Measurements from ENCODE around the gene PCSK7.

PCSK7 gene

GRCh38 chr11:117230286-117230961 is 1.4 kb downstream of the PCSK7 start:
- no peak for DNase-seq

DNA sequence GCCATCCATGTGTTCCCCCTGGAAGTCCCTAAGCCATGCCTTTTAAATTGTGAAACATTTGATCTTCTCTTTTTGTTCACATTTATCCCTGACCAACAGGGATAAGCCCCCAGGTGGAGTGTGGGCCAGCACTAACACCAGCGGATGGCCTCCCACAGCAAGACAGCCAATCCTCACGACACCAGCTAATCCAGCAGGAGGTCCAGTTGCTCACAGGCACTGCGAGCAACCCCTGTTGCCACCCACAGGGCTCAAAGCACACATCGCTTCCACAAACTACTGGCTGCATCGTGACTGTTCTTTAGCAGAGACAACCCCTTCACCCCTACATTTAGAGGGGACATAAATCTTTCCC is 2.0 kb downstream of the PCSK7 start:
- DNase-seq, result no peak

DNA sequence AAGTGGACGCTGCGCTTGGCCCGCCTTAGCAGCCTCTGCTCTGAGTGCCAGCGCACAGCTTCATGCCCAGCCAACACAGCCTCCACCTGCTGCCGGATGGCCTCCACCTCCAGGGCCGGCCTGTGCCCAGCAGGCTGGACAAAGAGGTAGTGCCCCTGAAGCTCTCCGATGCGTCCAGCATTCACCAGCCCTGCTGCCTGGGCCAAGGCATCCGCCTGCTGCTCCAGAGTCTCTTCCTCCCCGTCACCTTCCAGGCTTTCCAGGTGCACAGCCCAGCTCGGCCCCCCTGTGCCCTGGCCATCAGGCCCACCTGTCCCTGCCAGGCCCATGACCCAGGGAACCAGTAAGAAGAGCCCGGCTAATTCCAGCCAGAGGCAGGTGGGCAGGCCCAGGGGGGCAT is 2.5 kb downstream of the PCSK7 start:
- DNase-seq, result no peak

DNA sequence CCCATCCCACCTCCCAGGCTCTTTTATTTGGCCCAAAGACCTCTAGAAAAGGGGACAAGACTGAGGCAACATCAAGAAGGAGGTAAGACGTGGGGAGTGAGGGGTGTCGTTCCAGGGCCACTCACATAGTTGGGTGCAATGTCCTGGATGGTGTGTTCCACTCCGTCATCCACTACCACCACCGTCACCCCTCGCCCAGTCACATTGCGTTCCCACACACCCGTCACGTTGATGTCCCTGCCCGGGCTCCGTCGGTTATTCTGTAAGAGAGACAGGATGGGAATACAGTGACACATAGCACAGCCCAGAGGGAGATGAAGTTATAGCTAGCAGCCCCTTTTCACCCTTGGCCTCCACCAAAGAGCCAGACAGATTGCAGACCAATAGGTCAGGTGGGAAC is 3.8 kb downstream of the PCSK7 start:
- no peak for DNase-seq

DNA sequence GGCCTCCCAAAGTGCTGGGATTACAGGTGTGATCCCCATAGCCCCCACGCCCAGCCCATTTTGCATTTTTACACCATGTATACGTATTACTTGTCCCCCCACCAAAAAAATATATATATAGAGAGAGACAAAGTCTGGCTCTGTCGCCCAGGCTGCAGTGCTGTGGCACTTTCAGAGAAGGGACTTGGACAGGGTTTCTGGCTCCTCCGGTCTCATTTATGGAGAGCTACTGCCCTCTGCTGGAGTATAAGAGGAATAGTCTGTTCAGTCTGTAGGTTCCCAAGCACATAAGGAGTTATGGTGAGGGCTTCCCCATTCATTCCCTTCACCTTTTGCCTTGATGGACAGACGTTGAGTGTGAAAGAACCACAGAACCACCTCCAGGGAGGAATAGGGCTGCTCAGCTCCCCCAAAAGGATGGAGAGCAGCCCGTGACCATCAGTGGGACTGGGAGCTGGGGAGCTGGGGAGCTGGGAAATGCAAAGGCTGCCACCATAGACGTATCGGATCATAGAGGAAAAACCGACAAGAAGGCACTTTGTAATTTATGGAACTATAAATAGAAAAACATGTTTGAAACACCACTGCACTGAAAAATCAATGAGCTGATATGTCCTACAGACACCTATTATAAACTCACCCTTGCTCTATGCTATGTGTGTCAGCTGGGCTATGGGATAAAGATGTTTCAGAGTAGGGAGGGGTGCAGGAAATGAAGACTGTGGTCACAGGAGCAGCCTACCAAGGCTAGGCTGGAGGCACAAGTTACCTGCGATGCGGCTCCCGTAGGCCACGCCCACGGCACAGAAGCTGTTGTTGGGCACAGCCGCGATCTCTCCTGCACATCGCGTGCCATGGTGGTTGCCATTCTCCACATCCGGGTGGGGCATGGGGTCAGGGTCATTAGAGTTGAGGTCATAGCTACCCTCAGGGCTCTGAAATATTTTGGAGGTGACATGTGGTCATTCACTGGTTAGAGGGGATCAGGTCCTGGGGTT is 5.2 kb downstream of the PCSK7 start:
- peak; percentile 77 to 91 (median 86) for DNase-seq

DNA sequence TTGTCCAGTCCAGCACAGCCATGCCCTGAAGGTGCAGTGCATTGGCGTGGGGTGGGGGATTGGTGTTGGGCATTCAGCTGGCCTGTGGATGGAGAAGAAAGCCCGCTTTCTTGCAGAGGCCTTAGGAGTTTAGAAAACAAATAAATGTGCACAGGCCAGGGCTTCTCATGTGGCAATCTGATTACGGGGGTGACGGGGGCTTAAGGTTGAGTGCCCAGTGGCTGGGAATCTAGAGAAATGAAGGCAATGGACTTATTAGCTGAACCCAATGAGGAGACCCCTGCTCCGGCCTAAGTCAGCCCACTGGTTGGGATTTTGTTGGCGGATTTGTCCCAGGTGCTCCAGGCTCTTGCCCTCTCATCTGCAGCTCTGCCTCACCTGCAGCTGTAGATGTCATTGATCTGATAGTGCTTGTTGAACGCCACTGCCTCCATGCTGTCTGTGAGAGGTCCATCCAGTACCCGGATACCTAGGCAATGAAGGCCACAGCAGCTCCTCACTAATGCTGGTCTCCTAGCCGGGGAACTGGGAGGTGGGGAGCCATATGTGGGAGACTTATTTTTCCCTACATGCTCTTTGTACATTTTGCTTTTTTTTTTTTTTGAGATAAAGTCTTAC is 6.2 kb downstream of the PCSK7 start:
- DNase-seq, result no peak

DNA sequence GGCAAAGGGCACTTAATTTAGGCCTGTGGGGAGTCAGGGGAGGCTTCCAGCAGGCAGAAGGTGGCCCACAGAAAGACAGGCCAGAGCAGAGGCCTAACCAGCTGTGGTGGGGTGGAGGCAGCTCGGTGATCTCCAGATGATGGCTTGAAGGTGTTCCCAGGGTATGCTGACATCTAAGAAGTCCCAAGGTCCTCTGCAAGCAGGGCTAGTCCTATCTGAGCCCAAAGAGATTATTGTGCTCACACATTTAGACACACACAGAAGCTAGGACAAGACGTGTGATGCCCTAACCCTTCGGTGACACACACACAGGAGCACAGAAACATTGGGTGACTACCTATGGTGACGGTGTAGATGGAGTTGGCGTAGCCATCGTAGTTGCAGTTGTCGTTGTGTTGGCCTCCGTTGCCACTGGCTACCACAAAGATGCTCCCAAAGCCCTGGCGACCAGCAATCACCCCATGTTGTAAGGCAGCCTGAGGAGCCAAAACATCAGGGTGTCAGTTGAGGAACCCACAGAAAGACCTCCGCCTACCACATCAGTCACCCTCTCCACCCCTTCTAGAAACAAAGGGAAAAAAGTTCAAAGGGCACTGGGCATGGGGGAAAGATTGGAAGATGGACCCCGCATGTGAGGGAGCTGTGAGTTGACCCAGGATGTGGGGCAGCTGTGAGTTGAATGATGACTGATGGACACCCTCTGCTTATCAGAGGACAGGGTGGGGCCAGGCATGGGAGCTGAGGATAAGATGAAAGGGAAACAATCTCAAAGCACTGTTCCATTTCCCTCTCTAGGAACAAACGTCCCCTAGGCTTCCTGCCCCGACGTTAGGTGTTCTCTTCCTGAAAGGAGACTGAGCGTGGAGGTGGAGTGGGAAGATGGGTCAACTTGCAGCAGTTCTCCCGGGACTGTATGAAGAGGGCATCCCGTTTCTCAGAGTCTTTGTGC is 7.9 kb downstream of the PCSK7 start:
- no peak for DNase-seq

DNA sequence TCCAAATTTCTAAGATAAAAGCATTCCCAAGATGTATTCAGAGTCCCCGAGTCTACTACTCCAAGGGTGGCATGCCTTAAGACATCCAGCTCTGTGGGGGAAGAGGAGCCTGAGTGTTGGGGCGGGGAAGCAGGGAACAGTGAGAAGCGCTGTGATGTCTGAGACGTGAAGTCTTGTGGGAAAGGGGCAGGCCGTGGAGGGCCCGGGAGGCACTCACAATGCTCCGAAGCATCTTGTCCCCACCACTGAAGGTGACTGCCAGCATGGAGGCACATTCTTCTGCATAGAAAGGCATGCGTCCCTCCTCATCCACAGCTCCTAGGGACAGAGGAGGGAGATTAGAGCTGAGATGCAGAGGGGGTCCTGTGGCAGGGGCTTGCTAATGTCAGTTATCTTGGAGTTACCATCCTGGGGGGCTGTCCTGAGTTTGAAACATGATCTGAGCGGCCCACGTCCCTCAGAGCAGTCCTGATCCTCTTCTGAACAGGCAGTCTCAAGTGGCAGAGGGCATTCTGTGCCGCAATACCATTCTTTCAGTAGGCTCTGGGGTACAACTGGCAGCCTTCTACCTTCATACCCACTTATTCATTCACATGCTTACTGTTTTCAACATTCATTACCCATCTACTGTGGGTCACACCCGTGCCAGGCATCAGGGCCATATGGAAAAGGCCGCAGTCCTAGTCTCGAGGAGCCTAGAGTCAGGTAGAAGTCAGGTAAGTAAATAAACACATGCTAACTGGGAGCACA is 8.7 kb downstream of the PCSK7 start:
- DNase-seq, result no peak

DNA sequence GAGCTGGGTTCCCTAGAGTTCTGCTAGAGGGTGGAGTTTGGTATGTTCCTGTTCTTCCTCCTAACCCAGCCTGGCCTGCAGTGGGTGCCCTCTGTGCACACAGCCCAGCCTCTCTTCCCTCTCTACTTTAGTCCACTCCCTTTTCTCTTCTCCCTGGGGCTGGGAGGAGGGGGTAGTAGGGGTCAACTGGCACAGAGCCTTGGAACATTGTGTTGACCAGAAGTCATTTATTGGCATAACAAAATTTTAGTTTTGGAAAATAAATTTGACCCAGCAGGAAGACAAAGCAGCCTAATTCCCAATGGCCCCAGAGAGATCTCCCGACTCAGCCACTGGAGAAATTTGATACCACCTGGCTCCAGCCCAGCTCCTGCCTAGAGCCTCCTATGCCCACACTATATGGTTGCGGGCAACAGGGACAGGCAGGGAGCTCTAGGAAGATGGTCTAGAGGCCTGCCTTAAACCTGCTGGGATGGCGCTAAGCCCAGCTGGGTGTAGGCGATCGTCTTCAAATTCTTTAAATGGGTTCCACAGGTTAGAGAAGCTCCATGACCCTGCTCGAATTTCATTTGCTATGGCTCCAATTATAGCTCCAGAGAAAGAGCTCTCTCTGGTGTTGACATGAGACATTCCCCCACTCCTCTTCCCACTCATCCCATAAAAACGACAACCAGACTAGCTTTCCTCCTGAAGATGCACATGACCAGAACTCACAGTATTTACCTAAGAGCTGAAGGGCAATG is 9.9 kb downstream of the PCSK7 start:
- no peak for DNase-seq

GRCh38 chr11:117220999-117221774 is 10.7 kb downstream of the PCSK7 start:
- no peak for DNase-seq

- DNase-seq, result no peak
These were observed 11.3 kb downstream of the PCSK7 start for GRCh38 chr11:117220568-117220967.

DNA sequence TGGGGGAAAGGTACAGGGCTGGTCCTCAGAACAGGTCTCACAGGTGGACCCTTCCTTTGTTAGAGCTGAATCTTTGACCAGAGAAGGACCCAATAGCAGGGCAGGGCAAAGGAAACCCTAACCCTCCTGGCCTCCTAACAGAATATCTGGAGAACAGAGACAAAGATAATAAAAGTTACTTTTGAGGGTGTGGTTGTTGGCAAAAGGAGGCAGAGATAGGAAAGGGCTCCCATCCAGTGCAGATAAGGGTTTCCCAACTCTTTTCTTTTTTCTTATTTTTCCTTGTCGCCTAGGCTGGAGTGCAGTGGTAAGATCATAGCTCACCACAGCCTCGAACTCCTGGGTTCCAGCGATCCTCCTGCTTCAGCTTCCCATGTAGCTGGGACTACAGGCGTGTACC is 11.9 kb downstream of the PCSK7 start:
- DNase-seq, result no peak

DNA sequence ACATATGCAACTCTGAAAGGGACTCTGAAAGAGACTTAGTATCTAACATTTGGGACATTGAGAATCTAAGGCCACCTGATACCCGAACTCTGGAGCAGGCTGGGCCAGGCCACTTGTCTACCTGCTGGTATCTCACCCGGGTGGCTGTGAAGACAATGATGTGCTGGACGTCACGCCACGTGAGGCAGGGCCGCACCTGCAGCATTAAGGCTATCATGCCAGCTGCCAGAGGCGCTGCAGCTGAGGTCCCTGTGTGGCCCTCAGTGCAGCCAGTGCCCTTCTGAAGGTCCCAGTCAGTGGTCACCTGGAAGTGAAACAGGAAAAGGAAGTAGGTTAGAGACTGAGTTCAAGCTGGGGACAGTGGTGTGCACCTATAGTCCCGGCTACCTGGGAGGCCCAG is 12.4 kb downstream of the PCSK7 start:
- no peak for DNase-seq

- DNase-seq, result no peak
These were observed 12.9 kb downstream of the PCSK7 start for GRCh38 chr11:117219001-117219400.

GRCh38 chr11:117218133-117218915 is 13.5 kb downstream of the PCSK7 start:
- DNase-seq, result no peak

GRCh38 chr11:117217141-117218084 is 14.5 kb downstream of the PCSK7 start:
- DNase-seq, result no peak

- DNase-seq, result no peak
These were observed 17.3 kb downstream of the PCSK7 start for GRCh38 chr11:117214404-117215110.
